GM19397 (cell line): ENCODE results near the gene TMUB2.
"Not testable (repeated sequence)": the region's sequence is repeated elsewhere in the genome, so short reads cannot be mapped to it uniquely, and the experiment has no call there.

Source experiments
- ATAC-seq: cut with Tn5 transposase; IDR thresholded peaks from one replicate; pipeline ENCODE4 v1.9.1; 2021; ENCODE audit warnings: mild to moderate bottlenecking, moderate library complexity; ENCODE audit not compliant: unreplicated experiment

TMUB2 gene

DNA sequence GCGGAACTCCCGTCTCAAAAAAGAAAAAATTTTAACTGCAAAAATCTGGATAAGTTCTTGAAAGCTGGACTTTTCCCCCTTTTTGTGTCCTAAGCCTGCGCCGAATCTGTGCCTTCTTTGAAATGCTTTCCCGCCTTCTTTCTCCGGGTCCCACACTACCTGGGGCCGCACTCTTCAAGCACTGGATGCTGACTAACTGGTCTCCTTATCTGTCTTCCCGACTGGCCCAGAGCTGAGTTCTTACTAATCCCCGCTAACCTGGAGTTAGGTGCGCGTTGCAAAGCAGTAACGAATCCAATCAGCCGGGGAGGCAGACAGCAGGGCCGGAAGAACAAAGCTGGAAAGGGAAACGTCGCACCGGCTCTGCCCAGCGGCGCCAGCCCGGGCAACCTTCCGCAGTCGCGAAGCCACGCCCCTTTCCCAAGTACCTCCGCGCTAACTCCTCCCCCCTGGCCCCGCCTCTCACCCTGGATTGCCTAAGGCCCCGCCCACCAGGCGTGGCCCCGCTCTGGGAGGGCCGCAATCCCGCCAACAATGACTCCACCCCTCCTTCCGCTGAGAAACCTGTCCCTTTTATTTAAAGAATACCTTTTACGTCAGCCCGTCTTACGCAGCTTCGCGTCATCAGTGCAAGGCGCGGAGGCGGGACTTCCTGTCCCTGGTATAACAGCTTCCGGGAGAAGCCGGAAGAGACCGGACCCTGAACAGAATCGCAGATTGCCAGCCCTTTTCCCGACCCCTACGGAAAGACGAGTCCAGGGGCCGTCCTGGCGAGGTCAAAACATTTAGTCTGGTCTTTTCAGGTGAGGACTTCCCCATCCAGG is at the start of gene TMUB2:
Gene TMUB2, plus strand, starts transcription at position 666 of the 824 bp plus-strand sequence. CDS start 737 bp downstream, outside the sequence.
- peak; percentile 88 for ATAC-seq

DNA sequence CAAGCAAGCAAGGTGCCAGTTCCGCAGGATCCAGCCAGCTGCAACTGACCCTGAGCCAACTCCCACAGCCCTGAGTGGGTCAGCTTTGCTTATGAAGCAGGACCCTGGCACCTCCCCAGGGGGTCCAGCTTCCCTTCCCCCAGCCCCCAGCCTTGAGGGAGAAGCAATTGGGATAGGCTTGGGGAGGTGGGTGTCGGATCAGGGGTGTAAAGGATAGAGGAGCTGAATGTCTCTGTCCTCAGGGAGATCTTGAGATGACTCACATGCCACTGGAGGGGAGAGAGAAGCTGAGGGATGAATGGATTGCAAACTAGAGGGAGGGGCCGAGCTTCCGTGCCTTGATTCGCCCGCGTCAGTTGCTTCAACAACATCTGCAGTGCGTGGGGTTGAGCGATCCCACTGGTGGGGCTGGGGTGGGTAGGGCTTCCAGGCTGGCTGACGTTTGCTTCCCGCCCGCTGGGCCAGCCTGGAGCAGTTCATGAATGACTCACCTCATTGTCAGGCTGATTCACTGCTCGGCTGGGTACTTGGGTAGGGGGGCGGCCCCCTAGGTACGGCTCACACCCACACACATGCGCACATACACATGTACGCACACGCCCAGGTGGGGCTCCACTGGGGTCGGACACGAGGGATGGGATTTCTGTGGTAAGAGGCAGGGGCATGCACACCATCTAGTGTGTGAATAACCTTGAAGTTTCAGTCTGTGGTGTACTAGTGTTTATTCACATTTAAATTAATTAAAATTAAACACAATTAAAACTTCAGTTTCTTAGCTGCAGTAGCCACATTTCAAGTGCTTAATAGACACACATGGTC is 48.7 kb upstream of the TMUB2 start:
- no peak for ATAC-seq

DNA sequence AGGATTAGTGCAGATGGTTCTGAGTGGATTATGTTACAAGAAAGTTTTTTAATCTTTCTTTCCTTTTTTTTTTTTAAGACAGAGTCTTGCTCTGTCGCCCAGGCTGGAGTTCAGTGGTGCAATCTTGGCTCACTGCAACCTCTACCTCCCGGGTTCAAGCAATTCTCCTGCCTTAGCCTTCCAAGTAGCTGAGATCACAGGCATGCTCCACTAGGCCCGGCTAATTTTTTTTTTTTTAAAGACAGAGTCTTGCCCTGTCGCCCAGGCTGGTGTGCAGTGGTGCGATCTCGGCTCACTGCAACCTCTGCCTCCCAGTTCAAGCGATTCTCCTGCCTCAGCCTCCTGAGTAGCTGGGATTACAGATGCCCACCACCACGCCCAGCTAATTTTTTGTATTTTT is 42.9 kb upstream of the TMUB2 start:
- ATAC-seq, result not testable (repeated sequence)

DNA sequence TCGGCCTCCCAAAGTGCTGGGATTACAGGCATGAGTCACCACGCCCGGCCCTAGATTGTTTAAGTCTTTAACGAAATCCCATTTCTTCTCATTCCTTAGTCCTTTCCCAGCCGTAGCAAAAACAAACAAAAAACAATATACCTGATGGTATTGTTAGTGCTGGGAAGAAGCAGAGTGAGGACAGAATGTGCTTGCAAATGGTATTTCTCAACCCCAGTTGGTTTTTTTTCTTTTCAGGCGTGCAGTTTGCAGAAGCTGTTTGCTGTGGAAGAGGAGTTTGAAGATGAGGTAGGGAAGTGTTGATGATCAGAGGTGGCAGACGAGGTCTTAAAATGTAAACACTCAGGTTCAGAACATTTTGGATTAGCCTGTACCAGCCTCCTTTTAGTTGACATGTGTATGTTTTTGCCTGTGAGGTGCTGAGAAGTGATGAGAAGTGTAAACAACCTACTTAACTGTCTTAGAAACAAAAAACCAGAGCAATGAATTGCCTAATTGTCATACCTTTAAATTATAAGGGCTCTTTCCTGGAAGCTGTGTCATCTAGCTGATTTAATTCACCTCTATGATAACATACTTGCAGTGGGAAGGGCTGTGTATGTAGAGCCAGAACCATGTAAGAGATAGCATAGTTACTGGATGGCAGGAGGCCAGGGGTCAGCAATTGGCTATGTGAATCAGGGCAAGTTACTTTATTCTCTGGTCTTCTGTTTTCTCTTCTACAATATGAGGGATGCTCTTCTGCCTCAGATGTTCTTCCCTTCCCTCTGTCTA is 41.6 kb upstream of the TMUB2 start:
- no peak for ATAC-seq

DNA sequence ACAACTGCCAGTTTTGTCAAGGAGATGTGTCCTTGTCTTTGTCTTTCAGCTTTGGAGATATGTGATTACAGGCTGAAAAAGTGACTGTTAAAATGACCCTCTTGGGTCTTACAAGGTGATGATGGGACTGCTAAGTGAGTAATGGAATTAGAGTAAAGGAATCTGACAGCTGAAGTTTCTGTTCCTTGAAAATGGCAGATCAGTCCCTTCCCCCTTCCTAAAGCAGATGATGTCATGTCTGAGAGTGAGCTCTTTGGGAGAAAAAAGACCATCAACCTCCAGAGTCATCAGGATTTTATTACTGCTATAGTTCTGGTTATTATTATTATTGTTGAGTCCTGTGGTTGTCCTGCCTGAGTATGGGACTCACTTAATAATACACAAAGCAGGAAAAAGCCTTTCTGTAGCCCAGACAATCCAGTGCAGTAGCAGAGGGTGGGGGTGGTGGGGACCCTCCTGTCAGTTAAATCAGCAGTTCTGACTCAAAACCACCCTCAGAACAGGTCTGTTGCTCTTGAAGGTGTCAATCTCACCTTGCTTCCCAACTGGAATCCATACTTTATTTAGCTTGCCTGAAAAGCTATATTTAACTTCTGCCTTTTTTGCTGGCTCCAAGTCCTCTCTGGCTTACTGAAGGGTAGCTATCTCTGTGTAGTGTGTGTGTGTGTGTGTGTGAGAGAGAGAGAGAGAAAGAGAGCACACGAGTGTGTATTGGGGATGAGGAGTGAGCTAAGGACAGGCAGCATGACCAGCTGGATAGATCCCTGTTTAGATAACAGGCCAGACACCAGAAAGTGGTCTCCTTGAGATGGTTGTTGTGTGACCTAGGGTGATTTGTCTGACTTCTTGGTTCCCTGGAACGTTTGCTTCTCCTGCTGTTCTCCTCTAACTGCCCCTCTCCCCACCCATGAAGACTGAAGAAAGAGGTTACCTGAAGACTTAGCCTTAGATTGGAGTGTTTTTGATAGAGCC is 40.1 kb upstream of the TMUB2 start:
- ATAC-seq, result no peak

DNA sequence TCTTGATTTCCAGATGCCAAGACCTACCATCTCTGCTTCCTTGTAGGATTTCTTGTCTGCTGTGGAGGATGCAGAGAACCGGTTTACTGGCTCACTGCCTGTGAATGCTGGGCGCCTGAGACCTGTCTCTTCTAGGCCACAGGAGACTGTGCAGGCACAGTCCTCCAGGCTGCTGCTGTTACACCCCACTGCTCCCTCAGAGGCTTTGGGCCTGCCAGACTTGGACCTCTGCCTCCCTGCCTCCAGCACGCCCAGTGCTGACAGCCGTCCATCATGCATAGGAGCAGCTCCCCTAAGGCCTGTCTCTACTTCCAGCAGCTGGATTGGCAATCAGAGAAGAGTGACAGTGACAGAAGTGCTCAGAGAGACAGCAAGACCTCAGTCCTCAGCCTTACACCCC is 39.0 kb upstream of the TMUB2 start:
- ATAC-seq, result no peak

DNA sequence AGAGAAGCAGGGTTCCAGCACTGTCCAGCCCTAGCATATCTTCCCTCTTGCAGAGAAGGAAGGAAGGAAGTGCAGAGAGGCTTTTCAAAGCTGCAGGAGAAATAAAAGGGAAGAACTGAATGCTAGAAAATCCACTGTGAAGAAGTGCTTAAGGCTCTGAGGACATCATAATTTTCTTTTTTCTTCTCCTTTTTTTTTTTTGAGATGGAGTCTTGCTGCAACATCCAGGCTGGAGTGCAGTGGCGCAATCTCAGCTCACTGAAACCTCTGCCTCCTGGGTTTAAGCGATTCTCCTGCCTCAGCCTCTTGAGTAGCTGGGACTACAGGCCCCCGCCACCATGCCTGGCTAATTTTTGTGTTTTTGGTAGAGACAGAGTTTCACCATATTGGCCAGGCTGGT is 37.7 kb upstream of the TMUB2 start:
- ATAC-seq, result not testable (repeated sequence)

DNA sequence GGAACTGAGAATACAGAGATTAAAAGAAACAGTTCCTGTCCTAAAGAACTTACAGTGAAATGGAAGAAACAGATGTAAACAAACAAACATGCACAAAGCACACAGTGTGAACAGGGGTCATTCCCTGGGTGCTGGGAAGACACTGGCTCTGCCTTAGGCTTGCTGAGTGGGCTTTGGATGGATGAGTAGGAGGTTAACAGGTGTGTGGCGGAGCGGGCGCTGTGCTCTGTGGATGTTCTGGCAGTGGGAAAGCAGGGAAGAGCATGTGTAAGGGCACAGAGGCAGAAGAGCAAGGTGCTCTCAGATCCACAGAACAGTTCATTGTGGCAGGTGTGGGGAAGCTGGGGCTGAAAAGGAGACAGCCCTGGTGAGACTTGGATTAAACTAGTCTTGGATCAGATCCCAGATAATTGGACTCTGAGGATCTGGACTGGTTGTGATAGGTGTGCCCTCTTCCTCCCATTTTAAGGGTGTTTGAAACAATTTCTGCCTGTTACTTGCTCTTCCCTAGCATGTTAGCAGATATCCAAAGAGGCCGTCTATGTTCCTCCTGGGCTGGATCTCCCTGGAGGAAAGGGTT is 36.9 kb upstream of the TMUB2 start:
- ATAC-seq, result no peak

DNA sequence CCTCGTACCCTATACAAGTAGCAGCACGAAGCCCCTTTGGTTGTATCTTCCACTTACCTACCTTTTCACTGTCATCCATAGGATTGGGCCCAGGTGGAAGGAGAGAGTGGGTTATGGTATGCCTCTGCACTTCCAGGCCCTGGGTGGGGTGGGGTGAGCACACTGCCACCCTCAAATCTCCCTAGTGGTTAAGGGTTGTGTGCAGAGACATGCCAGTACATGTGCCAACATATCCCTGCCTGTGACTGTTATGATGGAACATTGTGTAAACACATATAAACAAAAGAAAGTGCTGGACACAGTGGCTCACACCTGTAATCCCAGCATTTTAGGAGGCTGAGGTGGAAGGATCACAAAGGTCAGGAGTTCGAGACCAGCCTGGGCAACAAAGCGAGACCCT is 33.9 kb upstream of the TMUB2 start:
- ATAC-seq, result no peak

DNA sequence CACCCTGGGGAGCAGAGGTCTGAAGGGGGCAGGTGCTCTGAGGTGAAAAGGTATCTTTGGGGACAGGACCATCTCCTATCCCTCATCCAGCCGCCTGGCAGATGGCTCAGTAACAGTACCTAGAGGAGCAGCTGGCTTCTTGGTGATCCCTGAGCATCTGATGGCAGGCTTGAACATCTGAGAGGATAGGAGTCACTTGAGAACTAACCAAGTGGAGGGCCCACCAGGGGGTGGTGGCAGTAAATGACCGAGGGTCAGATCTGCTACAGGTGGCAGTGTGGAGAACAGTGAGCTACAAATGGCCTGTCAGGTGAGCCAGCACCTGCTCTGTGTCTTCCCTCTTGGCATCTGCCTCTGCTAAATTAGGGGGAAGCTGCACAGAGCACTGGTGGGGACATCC is 31.3 kb upstream of the TMUB2 start:
- ATAC-seq, result no peak

DNA sequence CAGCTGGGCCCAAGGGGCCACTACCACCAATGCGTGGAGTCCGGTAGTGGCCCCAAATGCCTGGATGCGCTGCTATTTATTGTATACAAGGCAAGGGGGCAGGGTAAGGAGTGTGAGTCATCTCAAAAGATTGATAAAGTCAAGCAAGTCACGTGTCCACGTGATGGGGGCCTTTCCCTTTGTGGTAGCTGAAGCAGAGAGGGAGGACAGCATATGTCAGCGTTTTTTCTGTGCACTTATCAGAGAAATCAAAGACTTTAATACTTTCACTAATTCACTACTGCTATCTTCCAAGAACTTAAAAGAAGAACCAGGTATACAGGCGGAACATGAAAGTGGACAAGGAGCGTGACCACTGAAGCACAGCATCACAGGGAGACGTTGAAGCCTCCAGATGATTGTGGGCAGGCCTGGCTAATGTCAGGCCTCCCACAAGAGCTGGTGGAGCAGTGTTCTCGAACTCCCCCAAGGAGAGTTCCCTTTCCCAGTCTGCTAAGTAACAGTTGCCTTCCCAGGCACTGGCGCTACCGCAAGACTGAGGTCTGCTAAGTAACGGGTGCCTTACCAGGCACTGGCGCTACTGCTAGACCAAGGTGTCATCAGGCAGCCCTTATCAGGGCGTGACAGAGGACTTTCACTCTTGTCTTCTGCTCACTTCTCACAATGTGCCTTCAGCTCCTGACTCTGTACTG is 27.1 kb upstream of the TMUB2 start:
- no peak for ATAC-seq

DNA sequence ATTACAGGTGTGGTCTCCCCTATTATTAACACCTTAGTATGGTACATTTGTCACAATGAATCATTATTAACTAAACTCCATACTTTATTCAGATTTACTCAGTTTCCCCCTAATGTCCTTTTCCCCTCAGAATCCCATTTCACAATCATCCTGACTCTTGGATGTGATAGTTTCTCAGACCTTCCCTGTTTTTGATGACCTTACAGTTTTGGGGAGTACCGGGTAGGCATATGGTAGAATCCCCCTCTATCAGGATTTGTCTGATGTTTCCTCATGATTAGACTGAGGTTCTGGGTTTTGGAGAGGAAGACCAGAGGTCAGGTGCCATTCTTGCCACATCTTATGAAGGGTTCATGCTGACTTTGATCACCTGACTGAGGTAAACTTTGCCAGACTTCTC is 22.3 kb upstream of the TMUB2 start:
- ATAC-seq, result no peak

DNA sequence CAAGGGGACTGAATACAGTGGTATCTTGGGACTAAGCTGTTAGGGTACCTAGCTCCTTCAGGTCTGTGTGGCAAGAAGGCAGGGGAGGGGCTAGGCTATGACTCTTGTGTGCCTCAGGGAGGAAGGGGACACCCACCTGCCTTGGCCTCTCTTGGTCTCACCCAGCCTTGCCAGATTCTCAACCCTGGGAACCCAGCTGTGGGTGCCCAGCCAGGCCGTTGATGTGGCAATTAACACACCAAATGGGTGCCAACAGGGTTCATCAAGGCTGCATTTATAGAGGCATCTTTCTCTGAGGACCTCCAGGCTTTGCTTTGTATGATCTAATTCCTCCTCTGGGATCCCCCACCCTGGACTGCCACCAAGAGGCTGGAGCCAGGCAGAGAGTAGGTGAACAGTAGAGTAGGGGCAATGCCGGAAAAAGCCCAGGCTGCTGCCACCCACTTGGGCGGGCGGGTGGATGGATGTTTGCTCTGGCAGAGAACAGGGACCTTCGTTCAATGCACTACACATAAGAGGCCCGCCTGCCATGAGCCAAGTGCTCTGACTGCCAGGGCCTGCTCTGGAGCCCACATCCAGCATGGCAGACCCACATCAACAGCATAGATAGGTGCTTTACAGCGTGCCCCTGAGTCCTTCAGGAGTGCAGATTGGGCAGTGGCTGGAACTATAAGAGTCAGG is 19.5 kb upstream of the TMUB2 start:
- ATAC-seq, result no peak

DNA sequence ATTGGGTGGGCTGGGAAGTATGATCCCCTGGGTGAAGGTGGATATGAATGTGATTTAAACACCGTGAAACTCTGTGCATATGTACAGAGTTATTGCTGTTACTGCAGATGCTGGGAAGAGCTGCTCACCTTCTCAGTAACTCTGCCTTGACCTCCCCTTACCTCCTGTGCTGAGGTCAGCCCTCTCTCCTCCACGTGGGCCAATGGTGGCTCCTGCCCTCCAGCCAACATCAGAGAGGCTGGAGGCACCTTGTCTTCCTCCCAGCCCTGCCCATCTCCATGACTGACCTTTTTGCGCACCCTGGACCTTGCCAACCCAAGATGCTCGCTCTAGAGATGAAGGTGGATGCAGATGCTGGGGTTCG is 16.7 kb upstream of the TMUB2 start:
- ATAC-seq, result no peak

DNA sequence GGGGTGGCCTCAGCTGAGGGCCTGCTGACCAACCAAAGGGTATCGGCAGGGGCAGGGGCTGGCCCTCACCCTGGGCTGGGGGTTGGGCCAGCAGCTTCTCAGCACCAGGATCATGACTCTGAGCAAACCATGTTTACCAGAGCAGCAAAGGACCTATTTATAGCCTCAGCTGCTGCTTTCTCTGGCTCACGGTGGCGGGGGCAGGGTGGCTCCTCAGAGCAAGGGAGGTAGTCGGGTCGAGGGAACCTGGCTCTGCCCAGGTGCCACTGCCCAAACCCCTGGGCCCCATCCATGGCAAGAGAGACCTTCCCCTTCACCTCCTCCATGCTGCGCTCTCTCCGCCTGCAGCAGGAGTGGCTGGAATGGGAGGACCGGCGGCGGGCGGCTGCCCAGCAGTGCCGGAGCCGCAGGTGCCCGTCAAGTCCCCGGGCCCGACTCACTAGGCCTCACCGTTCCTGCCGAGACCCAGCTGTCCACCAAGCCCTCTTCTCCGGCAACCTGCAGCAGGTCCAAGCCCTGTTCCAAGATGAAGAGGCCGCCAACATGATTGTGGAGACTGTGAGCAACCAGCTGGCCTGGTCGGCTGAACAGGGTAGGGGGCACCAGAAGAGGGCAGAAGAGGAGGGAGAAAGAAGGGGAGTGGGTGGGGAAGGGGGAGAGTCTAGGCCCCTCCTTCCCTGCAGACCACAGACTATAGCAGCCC is 16.1 kb upstream of the TMUB2 start, which contains the start of gene ASB16:
Gene ASB16, plus strand, starts transcription at position 206 of the 703 bp plus-strand sequence. Its CDS starts 86 bp downstream, at position 292.
- ATAC-seq, result no peak

DNA sequence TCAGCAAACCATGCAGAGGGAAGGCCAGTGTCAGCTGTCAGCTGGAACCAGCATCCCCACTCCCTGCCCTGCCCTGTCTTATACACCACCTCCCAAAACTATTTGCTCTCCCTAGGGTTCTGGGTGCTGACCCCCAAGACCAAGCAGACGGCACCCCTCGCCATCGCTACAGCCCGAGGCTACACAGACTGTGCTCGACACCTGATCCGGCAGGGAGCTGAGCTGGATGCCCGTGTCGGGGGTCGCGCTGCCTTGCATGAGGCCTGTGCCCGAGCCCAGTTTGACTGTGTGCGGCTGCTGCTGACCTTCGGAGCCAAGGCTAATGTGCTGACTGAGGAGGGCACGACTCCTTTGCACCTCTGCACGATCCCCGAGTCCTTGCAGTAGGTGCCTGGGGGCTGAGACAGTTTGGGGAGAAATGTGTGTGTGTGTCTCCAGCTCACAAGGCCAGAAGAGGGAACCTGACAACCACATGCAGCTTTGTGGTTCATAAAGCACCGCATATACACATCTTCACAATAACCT is 14.8 kb upstream of the TMUB2 start:
- no peak for ATAC-seq

DNA sequence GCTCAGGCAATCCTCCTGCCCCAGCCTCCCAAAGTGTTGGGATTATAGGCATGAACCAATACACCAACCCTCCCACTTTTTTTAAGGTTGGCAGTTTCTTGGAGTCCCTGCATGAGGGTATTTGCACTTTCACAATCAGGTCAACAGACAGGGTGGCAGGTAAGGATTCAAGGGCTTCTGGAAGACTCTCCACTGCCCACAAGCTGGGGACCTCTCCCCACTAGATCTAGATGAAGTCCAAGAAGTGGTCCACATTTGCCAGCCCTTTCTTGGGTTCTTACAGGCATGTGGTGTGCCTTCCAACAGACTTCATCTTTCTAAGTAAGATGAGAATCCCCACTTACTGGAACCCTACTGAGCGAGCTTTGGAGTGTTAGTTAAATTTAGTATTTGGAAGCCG is 12.3 kb upstream of the TMUB2 start:
- ATAC-seq, result no peak

DNA sequence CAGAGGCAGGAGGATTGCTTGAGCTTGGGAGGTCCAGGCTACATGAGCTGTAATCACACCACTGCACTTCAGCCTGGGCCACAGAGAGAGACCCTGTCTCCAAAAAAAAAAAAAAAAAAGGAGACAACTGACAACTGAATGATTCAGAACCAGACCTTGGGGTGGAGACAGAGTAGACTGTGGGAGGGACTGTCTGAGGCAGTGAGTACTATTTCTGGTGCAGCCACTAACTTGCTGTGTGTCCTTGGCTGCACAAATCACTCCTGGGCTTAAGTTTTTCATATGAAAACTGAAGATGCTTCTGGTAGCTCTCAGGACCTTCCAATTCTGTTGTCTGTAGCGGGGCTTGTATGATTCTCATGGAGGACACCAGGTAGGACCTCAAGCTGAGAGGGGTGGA is 10.5 kb upstream of the TMUB2 start:
- ATAC-seq, result no peak
